Activated naive CD8-positive, alpha-beta T cell treated with anti-CD3 and anti-CD28 coated beads, Interleukin-2, amount 50 U/mL, for 24 hours (primary cell): ENCODE results near the gene FAT2.
"Not testable (repeated sequence)": the region's sequence is repeated elsewhere in the genome, so short reads cannot be mapped to it uniquely, and the experiment has no call there.

Source experiments
- ATAC-seq: fragments of 150-1000 bp; cut with Tn5 transposase; one replicate; pipeline ENCODE4 v1.10.0; 2021
- DNase-seq: peaks from one replicate; pipeline ENCODE4 v3.0.0; 2021
- H3K27ac Mint-ChIP-seq: one replicate; pipeline ENCODE4 v1.8.0; 2021; ENCODE audit warnings: mild to moderate bottlenecking, mixed read lengths
- H3K27me3 Mint-ChIP-seq: one replicate; pipeline ENCODE4 v1.8.0; 2021; ENCODE audit warnings: mixed read lengths
- H3K36me3 Mint-ChIP-seq: one replicate; pipeline ENCODE4 v1.8.0; 2021; ENCODE audit warnings: low read depth, mixed read lengths
- H3K4me1 Mint-ChIP-seq: one replicate; pipeline ENCODE4 v1.8.0; 2021; ENCODE audit warnings: mixed read lengths
- H3K4me3 Mint-ChIP-seq: one replicate; pipeline ENCODE4 v1.8.0; 2021; ENCODE audit warnings: mild to moderate bottlenecking, moderate library complexity, mixed read lengths
- H3K9me3 Mint-ChIP-seq: one replicate; pipeline ENCODE4 v1.8.0; 2021; ENCODE audit warnings: mixed read lengths

The FAT2 gene

GRCh38 chr5:151581347-151581746, 9.8 kb downstream of the FAT2 start:
- DNase-seq (no peak), ATAC-seq (no peak)
- Mint-ChIP-seq H3K4me1 (peaks cover 18% of the 10 kb centered on the region), H3K27me3 (no peaks in the 10 kb centered on the region), H3K4me3 (no peak overlapping the region), H3K27ac (no peak overlapping the region), H3K36me3 (no peaks in the 10 kb centered on the region), H3K9me3 (no peaks in the 10 kb centered on the region)

GRCh38 chr5:151580858-151581257, 10.3 kb downstream of the FAT2 start:
- Mint-ChIP-seq H3K36me3 (no peaks in the 10 kb centered on the region), H3K27me3 (no peaks in the 10 kb centered on the region), H3K4me1 (peaks cover 18% of the 10 kb centered on the region), H3K9me3 (no peaks in the 10 kb centered on the region), H3K4me3 (no peak overlapping the region), H3K27ac (no peak overlapping the region)
- DNase-seq = no peak
- no peak for ATAC-seq

- Mint-ChIP-seq H3K9me3 (no peaks in the 10 kb centered on the region), H3K4me1 (peaks cover 18% of the 10 kb centered on the region), H3K27ac (no peak overlapping the region), H3K27me3 (no peaks in the 10 kb centered on the region), H3K4me3 (no peak overlapping the region), H3K36me3 (no peaks in the 10 kb centered on the region)
- DNase-seq = no peak
- ATAC-seq = no peak
These were observed 10.9 kb downstream of the FAT2 start for GRCh38 chr5:151580239-151580638.

- not testable (repeated sequence) for ATAC-seq, H3K27ac Mint-ChIP-seq, H3K9me3 Mint-ChIP-seq, H3K4me3 Mint-ChIP-seq, H3K36me3 Mint-ChIP-seq, H3K27me3 Mint-ChIP-seq, DNase-seq
- peaks cover 18% of the 10 kb centered on the region for H3K4me1 Mint-ChIP-seq
These were observed 12.0 kb downstream of the FAT2 start for GRCh38 chr5:151579146-151579545.

GRCh38 chr5:151578326-151579025, 12.7 kb downstream of the FAT2 start:
- Mint-ChIP-seq H3K27me3 (no peaks in the 10 kb centered on the region), H3K36me3 (no peaks in the 10 kb centered on the region), H3K27ac (no peak overlapping the region), H3K4me3 (no peak overlapping the region), H3K4me1 (peaks cover 18% of the 10 kb centered on the region), H3K9me3 (no peaks in the 10 kb centered on the region)
- ATAC-seq = no peak
- no peak for DNase-seq

- DNase-seq (peak; percentile 5), ATAC-seq (no peak)
- Mint-ChIP-seq H3K4me3 (no peak overlapping the region), H3K9me3 (no peaks in the 10 kb centered on the region), H3K36me3 (no peaks in the 10 kb centered on the region), H3K4me1 (peaks cover 18% of the 10 kb centered on the region), H3K27ac (peak overlapping the region; percentile 13), H3K27me3 (no peaks in the 10 kb centered on the region)
These were observed 13.6 kb downstream of the FAT2 start for GRCh38 chr5:151577566-151577965.

GRCh38 chr5:151574444-151574996, 16.6 kb downstream of the FAT2 start:
- no peak overlapping the region for H3K4me3 Mint-ChIP-seq
- ATAC-seq = no peak
- no peak for DNase-seq

GRCh38 chr5:151572657-151573368, 18.3 kb downstream of the FAT2 start:
- Mint-ChIP-seq H3K4me3 (no peak overlapping the region), H3K27ac (no peak overlapping the region), H3K4me1 (peaks cover 21% of the 10 kb centered on the region), H3K27me3 (no peaks in the 10 kb centered on the region), H3K9me3 (no peaks in the 10 kb centered on the region), H3K36me3 (no peaks in the 10 kb centered on the region)
- ATAC-seq = no peak
- DNase-seq = no peak

More at GRCh38 chr5:151574444-151574996, 16.6 kb downstream of the FAT2 start:
- Mint-ChIP-seq H3K36me3 (no peaks in the 10 kb centered on the region), H3K9me3 (no peaks in the 10 kb centered on the region), H3K4me1 (peaks cover 20% of the 10 kb centered on the region), H3K27me3 (no peaks in the 10 kb centered on the region), H3K27ac (no peak overlapping the region)

GRCh38 chr5:151571270-151572173, 19.6 kb downstream of the FAT2 start:
- H3K27ac Mint-ChIP-seq = no peak overlapping the region
- H3K27me3 Mint-ChIP-seq = no peaks in the 10 kb centered on the region
- DNase-seq = no peak
- H3K4me3 Mint-ChIP-seq = no peak overlapping the region
- ATAC-seq = no peak
- no peaks in the 10 kb centered on the region for H3K9me3 Mint-ChIP-seq
- peaks cover 12% of the 10 kb centered on the region for H3K4me1 Mint-ChIP-seq
- H3K36me3 Mint-ChIP-seq = no peaks in the 10 kb centered on the region

GRCh38 chr5:151570512-151571269, 20.4 kb downstream of the FAT2 start:
- Mint-ChIP-seq H3K27ac (no peak overlapping the region), H3K27me3 (no peaks in the 10 kb centered on the region), H3K9me3 (no peaks in the 10 kb centered on the region), H3K4me1 (peaks cover 12% of the 10 kb centered on the region), H3K36me3 (no peaks in the 10 kb centered on the region), H3K4me3 (no peak overlapping the region)
- DNase-seq (no peak), ATAC-seq (no peak)

GRCh38 chr5:151570058-151570457, 21.1 kb downstream of the FAT2 start:
- H3K4me3 Mint-ChIP-seq = no peak overlapping the region
- DNase-seq (no peak), ATAC-seq (no peak)
- no peak overlapping the region for H3K27ac Mint-ChIP-seq
- H3K9me3 Mint-ChIP-seq = no peaks in the 10 kb centered on the region
- peaks cover 12% of the 10 kb centered on the region for H3K4me1 Mint-ChIP-seq
- H3K36me3 Mint-ChIP-seq = no peaks in the 10 kb centered on the region
- no peaks in the 10 kb centered on the region for H3K27me3 Mint-ChIP-seq

- DNase-seq (peak; percentile 26), ATAC-seq (peak; percentile 71)
- Mint-ChIP-seq H3K27me3 (no peaks in the 10 kb centered on the region), H3K27ac (no peak overlapping the region), H3K9me3 (no peaks in the 10 kb centered on the region), H3K4me3 (no peak overlapping the region), H3K4me1 (peaks cover 12% of the 10 kb centered on the region), H3K36me3 (no peaks in the 10 kb centered on the region)
These were observed 21.7 kb downstream of the FAT2 start for GRCh38 chr5:151569132-151570046.

- ATAC-seq = no peak
- no peaks in the 10 kb centered on the region for H3K27me3 Mint-ChIP-seq
- no peak overlapping the region for H3K4me3 Mint-ChIP-seq
- H3K27ac Mint-ChIP-seq = no peak overlapping the region
- H3K9me3 Mint-ChIP-seq = no peaks in the 10 kb centered on the region
- no peak for DNase-seq
- H3K36me3 Mint-ChIP-seq = no peaks in the 10 kb centered on the region
- H3K4me1 Mint-ChIP-seq = peaks cover 12% of the 10 kb centered on the region
These were observed 23.1 kb downstream of the FAT2 start for GRCh38 chr5:151568036-151568435.
